Caco-2 (cell line): ENCODE data around the gene CORO7. TPM values are rescaled to one million over a fixed set of nuclear protein-coding genes. Genes with fewer than 3 reads are reported as not detected.

ENCODE experiments used
- BruUV-seq: library from RNA; stranded (reverse); fragments of 400-500 nt; replicated peaks from 2 replicates; lab custom pipeline; 2021; lab: Mats Ljungman, UMichigan
- CTCF ChIA-PET: fragments of 300-600 bp; sonication (Branson Sonifier 250); formaldehyde crosslinking; loops from one replicate; lab custom pipeline; 2022; ENCODE audit warnings: antibody characterized with exemption; lab: Charles Lee
- POLR2A ChIA-PET: fragments of 300-600 bp; sonication (Branson Sonifier 250); formaldehyde crosslinking; loops from one replicate; lab custom pipeline; 2022; ENCODE audit warnings: antibody characterized with exemption; lab: Charles Lee
- DNase-seq, 2 experiments: peaks; one replicate each; pipeline versions ENCODE4 v3.0.0 to v3.0.0-alpha.2; 2020 to 2022
- H3K27me3 ChIP-seq: replicated peaks from 2 replicates; pipeline ENCODE4 v1.6.0; 2011; ENCODE audit warnings: low read length; ENCODE audit not compliant: control insufficient read depth, insufficient read depth
- H3K36me3 ChIP-seq: 2 replicates; pipeline ENCODE4 v1.5.1; 2011; ENCODE audit warnings: low read length; ENCODE audit not compliant: control insufficient read depth, insufficient read depth
- H3K4me1 ChIP-seq: fragments of 250-450 bp; sonication (Bioruptor Pico); 2 replicates; pipeline ENCODE4 v1.5.1; 2020; ENCODE audit warnings: mild to moderate bottlenecking
- H3K4me3 ChIP-seq: 2 replicates; pipeline ENCODE4 v1.5.1; 2011; ENCODE audit warnings: low read depth, mild to moderate bottlenecking, control low read depth, low read length
- H3K9me3 ChIP-seq: fragments of 250-450 bp; sonication (Bioruptor Pico); 2 replicates; pipeline ENCODE4 v1.5.1; 2020; ENCODE audit warnings: mild to moderate bottlenecking, moderate library complexity
- H3K27ac Mint-ChIP-seq: one replicate; pipeline ENCODE4 v1.8.0; 2022; ENCODE audit warnings: mixed read lengths; ENCODE audit not compliant: unreplicated experiment
- H3K27me3 Mint-ChIP-seq: one replicate; pipeline ENCODE4 v1.8.0; 2022; ENCODE audit warnings: mixed read lengths; ENCODE audit not compliant: insufficient read depth, unreplicated experiment
- H3K36me3 Mint-ChIP-seq: one replicate; pipeline ENCODE4 v1.8.0; 2022; ENCODE audit warnings: mild to moderate bottlenecking, mixed read lengths; ENCODE audit not compliant: insufficient read depth, unreplicated experiment
- H3K4me1 Mint-ChIP-seq: one replicate; pipeline ENCODE4 v1.8.0; 2022; ENCODE audit warnings: low read depth, mixed read lengths; ENCODE audit not compliant: unreplicated experiment
- H3K4me3 Mint-ChIP-seq: one replicate; pipeline ENCODE4 v1.8.0; 2022; ENCODE audit warnings: mild to moderate bottlenecking, moderate library complexity, mixed read lengths; ENCODE audit not compliant: unreplicated experiment
- H3K9me3 Mint-ChIP-seq: one replicate; pipeline ENCODE4 v1.8.0; 2022; ENCODE audit warnings: mixed read lengths; ENCODE audit not compliant: unreplicated experiment
- CTCF ChIP-seq, 2 experiments: fragments of 200-600 bp in 1 of 2; IDR thresholded peaks; 1 replicate in 1 of 2; 2 replicates in 1 of 2; pipeline versions ENCODE4 v1.5.1 to v1.8.0; 2011 to 2022; ENCODE audit warnings: antibody characterized with exemption in 1 of 2, control low read depth in 1 of 2, inconsistent platforms in 1 of 2, low read depth in 1 of 2, low read length in 1 of 2, mild to moderate bottlenecking in 1 of 2, moderate library complexity in 1 of 2; ENCODE audit not compliant: insufficient read depth in 1 of 2, severe bottlenecking in 1 of 2, unreplicated experiment in 1 of 2
- intact Hi-C: fragments of 100-400 bp; cut with micrococcal nuclease; formaldehyde crosslinking; loops from one replicate; pipeline ENCODE4 v1.10.0; 2022; ENCODE audit not compliant: unreplicated experiment
- total RNA-seq: library from RNA; stranded (reverse); gene quantifications from 2 replicates; pipeline ENCODE4 v1.2.3, GENCODE V29; 2022

Gene CORO7
- total RNA-seq, 1 experiment from 2014 or later = 23.1 TPM

DNA sequence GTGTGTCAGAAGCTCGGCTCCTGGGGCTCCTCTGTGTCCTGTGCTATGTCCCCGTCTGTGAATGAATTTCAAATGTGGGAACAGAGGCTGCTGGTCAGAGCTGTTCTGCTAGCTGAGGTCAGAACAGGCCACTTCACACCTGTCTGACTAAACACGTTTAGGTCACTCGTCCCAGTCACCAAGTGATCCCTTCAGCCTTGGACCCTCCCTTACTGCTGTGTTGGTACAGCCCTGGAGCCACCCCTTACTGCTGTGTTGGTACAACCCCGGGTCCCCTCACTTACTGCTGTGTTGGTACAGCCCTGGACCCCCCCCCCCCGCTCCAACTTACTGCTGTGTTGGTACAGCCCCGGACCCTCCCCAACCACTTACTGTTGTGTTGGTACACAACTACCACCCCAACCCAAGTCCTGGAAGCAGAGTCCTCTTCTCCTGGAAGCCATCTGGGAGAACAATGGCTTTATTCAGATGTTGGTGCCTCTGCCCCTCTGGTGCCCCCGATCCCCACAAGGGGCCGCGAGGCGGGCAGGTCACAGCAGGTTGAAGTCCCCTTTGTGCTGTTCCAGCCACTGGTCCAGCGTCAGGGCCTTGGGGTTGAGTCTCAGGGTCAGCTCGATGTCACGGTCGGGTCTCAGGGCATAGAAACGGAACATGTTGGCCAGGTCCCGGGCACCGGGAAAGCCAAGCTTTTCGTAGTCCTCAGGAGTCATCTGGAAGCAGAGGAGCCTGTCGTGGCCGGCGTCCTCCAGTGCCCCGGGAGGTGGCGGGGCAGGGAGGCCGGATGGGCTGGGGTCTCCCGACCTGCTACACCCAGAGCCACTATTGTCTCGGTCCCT lies 45.1 kb upstream of the CORO7 start:
- no peak overlapping the region for H3K27ac Mint-ChIP-seq
- no peak overlapping the region for H3K4me3 ChIP-seq
- POLR2A ChIA-PET = no interaction called here
- peaks cover 4% of the 10 kb centered on the region for H3K4me1 Mint-ChIP-seq
- no peak overlapping the region for H3K4me3 Mint-ChIP-seq
- peaks cover 1% of the 10 kb centered on the region; the same call in 1 of the 2 replicates for H3K36me3 ChIP-seq
- no peak for TF ChIP-seq CTCF (IDR thresholded peaks at IDR 0.05; ENCODE audit: insufficient read depth in 1 of 2, low read depth in 1 of 2, low read length in 1 of 2, severe bottlenecking in 1 of 2, unreplicated experiment in 1 of 2)
- CTCF ChIA-PET = interaction anchor here (0.6 kb wide), 1 partner anchor 86 kb away, joined by 3 read pairs; no protein-coding TSS in a partner anchor
- H3K27me3 ChIP-seq = no peaks in the 10 kb centered on the region
- no TSS peak for BruUV-seq
- intact Hi-C loops = no loop called here
- H3K9me3 Mint-ChIP-seq = no peaks in the 10 kb centered on the region
- peaks cover 56% of the 10 kb centered on the region for H3K36me3 Mint-ChIP-seq
- DNase-seq = no peak
- H3K9me3 ChIP-seq = no peaks in the 10 kb centered on the region
- H3K4me1 ChIP-seq = peaks cover 4% of the 10 kb centered on the region; the same call in 1 of the 2 replicates
- H3K27me3 Mint-ChIP-seq = no peaks in the 10 kb centered on the region

DNA sequence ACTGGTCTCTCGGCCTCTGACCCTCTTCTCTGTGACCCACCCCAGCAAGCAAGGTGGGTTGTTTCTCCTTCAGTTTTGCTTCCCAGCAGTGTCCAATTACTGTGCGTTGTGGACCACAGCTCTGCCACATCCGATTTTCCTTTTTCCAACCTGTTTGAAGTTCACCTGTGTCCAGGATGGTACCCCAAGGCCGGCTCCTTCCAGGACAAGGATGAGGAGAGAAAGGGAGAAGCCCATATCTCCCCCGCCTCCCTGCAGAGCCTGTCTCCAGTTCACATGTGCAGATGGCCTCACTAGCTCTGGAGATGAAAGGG lies 44.5 kb upstream of the CORO7 start:
- no TSS peak for BruUV-seq
- Histone ChIP-seq H3K4me1 (peaks cover 4% of the 10 kb centered on the region; the same call in 1 of the 2 replicates), H3K9me3 (no peaks in the 10 kb centered on the region), H3K27me3 (no peaks in the 10 kb centered on the region), H3K4me3 (no peak overlapping the region), H3K36me3 (peaks cover 1% of the 10 kb centered on the region; the same call in 1 of the 2 replicates)
- POLR2A ChIA-PET = no interaction called here
- TF ChIP-seq CTCF (IDR thresholded peaks at IDR 0.05; ENCODE audit: insufficient read depth in 1 of 2, low read depth in 1 of 2, low read length in 1 of 2, severe bottlenecking in 1 of 2, unreplicated experiment in 1 of 2) = no peak
- Mint-ChIP-seq H3K36me3 (peaks cover 57% of the 10 kb centered on the region), H3K27ac (no peak overlapping the region), H3K4me1 (peaks cover 4% of the 10 kb centered on the region), H3K27me3 (no peaks in the 10 kb centered on the region), H3K9me3 (no peaks in the 10 kb centered on the region), H3K4me3 (no peak overlapping the region)
- CTCF ChIA-PET = interaction anchor here (0.6 to 0.7 kb wide), 2 partner anchors 86 to 771 kb away, joined by 3 to 5 read pairs; no protein-coding TSS in a partner anchor
- DNase-seq = no peak
- intact Hi-C loops = no loop called here

DNA sequence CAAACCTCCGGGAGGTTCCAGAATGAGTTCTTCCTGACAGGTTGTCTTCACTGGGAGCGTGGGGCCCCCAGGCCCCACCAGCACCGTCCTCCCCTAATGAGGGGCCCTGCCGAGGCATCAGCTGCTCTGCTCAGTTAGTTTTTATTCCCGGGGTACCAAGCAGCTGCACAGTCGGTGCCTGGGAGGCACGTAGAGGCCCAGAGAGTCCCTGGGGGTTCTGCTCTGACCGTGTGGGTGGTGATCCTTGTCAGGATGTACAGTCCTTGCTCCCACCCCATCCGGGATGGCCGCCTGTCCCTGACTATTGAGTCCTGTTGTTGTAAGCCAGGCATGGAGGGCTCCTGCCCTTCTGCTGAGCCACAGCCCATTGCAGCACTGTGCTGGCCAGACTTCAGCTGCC lies 39.6 kb upstream of the CORO7 start:
- no peaks in the 10 kb centered on the region for H3K9me3 Mint-ChIP-seq

More for the DNA sequence above, 39.6 kb upstream of the CORO7 start:
- Mint-ChIP-seq H3K4me3 (no peak overlapping the region), H3K4me1 (no peaks in the 10 kb centered on the region), H3K36me3 (peaks cover 91% of the 10 kb centered on the region), H3K27ac (no peak overlapping the region), H3K27me3 (no peaks in the 10 kb centered on the region)
- ChIA-PET CTCF (no interaction called here), POLR2A (no interaction called here)
- Histone ChIP-seq H3K27me3 (no peaks in the 10 kb centered on the region), H3K9me3 (no peaks in the 10 kb centered on the region), H3K4me3 (no peak overlapping the region), H3K4me1 (no peaks in the 10 kb centered on the region), H3K36me3 (no peaks in the 10 kb centered on the region; the same call in 1 of the 2 replicates)
- TSS peak; percentile 54 for BruUV-seq
- no peak for TF ChIP-seq CTCF (IDR thresholded peaks at IDR 0.05; ENCODE audit: insufficient read depth in 1 of 2, low read depth in 1 of 2, low read length in 1 of 2, severe bottlenecking in 1 of 2, unreplicated experiment in 1 of 2)
- DNase-seq = no peak
- intact Hi-C loops = no loop called here
